OCI-LY7 (cell line): ENCODE data around the gene COL1A2.

Experiments used
- CTCF ChIP-seq: fragments of 200-600 bp; sonication (generic); conservative IDR thresholded peaks from 2 replicates; pipeline ENCODE4 v1.5.1; 2014; ENCODE audit warnings: mild to moderate bottlenecking, antibody characterized with exemption, low read length, moderate library complexity, mixed read lengths
- EZH2phosphoT487 ChIP-seq: fragments of 200-600 bp; sonication (generic); IDR thresholded peaks from 2 replicates; pipeline ENCODE4 v1.6.1; 2018; ENCODE audit warnings: low read depth, borderline replicate concordance, mild to moderate bottlenecking, mixed run types, antibody characterized with exemption, low read length, moderate library complexity, mixed read lengths

GRCh38 chr7:94472608-94473007 is 77.9 kb downstream of the COL1A2 start:
- TF ChIP-seq CTCF (no peak), EZH2phosphoT487 (no peak)
